ENCODE data around the gene MIA2. TPM values are rescaled to one million over a fixed set of nuclear protein-coding genes. Genes with fewer than 3 reads are reported as not detected.
A peak's percentile ranks its signal among the peaks of the same experiment; 100 is the strongest.

Gene MIA2
- total and polyA plus RNA-seq, 9 of the 15 experiments (the other 6 are each of a cell fraction or from before 2014, with no cell fraction given): 6.0 to 21.8 (median 12.8) TPM

DNA sequence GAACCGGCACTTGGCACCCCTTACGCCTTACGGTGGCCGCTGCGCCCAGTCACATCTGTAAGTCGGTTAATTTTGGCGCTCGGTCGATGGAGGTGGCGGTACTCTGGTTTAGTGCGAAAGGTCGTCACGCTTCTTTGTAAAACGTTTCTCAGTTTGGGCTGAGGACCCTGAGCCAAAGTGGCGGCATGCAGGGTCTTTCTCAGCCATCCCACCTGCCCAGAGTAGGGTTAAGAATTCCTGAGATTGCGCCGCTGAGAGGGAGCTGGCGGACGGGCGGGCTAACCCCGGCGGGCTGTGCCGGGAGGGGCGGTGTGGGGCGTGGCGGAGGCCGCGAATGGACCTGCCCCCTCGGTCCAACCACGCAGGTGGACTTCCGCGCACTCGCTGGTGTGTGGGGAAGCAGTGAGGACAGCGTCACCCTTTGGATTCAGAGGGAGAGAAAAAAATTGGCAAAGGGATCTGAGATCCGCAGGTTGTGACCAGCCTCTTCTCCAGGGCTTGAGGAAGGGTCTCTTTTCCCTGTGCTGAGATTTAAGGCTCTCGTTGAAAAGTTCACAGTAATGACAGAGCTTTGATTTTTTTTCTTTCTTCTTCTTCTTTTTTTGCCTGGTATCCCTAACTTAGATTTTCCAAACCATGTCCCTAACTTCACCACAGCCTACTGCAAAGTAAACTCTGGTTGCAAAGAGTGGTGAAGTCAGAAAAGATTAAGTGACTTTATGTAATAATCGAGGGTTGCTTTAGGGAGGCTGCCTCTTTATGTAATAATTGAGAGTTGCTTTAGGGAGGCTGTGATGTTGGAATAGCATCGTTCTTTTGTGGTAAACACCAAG lies 199.1 kb downstream of the MIA2 start (continued):
- TF ChIP-seq FOXP1 (CRISPR knock-in tag; IDR thresholded peaks at IDR 0.05) (no peak), USF1 (CRISPR knock-in tag; IDR thresholded peaks at IDR 0.05) (no peak), MAZ (CRISPR knock-in tag; conservative IDR thresholded peaks at IDR 0.05 in 1 of 2, IDR thresholded peaks at IDR 0.05 in 1 of 2) (peak in 1 of 2 experiments; percentile 60; a peak in 3 of 4 replicates), TARDBP (IDR thresholded peaks at IDR 0.05) (no peak), EP400 (IDR thresholded peaks at IDR 0.05) (0 out of 2 replicates have a peak, but pooled peaks have one; percentile 28), POLR2B (IDR thresholded peaks at IDR 0.05; ENCODE audit: low read depth, partially characterized antibody) (no peak), SREBF2 (CRISPR knock-in tag; IDR thresholded peaks at IDR 0.05) (no peak), PPARD (CRISPR knock-in tag; IDR thresholded peaks at IDR 0.05) (no peak), POLR3A (IDR thresholded peaks at IDR 0.05; ENCODE audit: borderline replicate concordance, extremely low read depth, insufficient read depth, insufficient read length) (no peak), MYBL2 (IDR thresholded peaks at IDR 0.05; ENCODE audit: low read depth) (peak; percentile 29; the same call in 1 of the 2 replicates), MYBL2 (CRISPR knock-in tag; IDR thresholded peaks at IDR 0.05; ENCODE audit: borderline replicate concordance) (no peak)
- TF ChIP-seq, protein P1, sequence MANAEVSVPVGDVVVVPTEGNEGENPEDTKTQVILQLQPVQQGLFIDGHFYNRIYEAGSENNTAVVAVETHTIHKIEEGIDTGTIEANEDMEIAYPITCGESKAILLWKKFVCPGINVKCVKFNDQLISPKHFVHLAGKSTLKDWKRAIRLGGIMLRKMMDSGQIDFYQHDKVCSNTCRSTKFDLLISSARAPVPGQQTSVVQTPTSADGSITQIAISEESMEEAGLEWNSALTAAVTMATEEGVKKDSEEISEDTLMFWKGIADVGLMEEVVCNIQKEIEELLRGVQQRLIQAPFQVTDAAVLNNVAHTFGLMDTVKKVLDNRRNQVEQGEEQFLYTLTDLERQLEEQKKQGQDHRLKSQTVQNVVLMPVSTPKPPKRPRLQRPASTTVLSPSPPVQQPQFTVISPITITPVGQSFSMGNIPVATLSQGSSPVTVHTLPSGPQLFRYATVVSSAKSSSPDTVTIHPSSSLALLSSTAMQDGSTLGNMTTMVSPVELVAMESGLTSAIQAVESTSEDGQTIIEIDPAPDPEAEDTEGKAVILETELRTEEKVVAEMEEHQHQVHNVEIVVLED (CRISPR knock-in tag; IDR thresholded peaks at IDR 0.05): no peak
- TF ChIP-seq, protein P2, sequence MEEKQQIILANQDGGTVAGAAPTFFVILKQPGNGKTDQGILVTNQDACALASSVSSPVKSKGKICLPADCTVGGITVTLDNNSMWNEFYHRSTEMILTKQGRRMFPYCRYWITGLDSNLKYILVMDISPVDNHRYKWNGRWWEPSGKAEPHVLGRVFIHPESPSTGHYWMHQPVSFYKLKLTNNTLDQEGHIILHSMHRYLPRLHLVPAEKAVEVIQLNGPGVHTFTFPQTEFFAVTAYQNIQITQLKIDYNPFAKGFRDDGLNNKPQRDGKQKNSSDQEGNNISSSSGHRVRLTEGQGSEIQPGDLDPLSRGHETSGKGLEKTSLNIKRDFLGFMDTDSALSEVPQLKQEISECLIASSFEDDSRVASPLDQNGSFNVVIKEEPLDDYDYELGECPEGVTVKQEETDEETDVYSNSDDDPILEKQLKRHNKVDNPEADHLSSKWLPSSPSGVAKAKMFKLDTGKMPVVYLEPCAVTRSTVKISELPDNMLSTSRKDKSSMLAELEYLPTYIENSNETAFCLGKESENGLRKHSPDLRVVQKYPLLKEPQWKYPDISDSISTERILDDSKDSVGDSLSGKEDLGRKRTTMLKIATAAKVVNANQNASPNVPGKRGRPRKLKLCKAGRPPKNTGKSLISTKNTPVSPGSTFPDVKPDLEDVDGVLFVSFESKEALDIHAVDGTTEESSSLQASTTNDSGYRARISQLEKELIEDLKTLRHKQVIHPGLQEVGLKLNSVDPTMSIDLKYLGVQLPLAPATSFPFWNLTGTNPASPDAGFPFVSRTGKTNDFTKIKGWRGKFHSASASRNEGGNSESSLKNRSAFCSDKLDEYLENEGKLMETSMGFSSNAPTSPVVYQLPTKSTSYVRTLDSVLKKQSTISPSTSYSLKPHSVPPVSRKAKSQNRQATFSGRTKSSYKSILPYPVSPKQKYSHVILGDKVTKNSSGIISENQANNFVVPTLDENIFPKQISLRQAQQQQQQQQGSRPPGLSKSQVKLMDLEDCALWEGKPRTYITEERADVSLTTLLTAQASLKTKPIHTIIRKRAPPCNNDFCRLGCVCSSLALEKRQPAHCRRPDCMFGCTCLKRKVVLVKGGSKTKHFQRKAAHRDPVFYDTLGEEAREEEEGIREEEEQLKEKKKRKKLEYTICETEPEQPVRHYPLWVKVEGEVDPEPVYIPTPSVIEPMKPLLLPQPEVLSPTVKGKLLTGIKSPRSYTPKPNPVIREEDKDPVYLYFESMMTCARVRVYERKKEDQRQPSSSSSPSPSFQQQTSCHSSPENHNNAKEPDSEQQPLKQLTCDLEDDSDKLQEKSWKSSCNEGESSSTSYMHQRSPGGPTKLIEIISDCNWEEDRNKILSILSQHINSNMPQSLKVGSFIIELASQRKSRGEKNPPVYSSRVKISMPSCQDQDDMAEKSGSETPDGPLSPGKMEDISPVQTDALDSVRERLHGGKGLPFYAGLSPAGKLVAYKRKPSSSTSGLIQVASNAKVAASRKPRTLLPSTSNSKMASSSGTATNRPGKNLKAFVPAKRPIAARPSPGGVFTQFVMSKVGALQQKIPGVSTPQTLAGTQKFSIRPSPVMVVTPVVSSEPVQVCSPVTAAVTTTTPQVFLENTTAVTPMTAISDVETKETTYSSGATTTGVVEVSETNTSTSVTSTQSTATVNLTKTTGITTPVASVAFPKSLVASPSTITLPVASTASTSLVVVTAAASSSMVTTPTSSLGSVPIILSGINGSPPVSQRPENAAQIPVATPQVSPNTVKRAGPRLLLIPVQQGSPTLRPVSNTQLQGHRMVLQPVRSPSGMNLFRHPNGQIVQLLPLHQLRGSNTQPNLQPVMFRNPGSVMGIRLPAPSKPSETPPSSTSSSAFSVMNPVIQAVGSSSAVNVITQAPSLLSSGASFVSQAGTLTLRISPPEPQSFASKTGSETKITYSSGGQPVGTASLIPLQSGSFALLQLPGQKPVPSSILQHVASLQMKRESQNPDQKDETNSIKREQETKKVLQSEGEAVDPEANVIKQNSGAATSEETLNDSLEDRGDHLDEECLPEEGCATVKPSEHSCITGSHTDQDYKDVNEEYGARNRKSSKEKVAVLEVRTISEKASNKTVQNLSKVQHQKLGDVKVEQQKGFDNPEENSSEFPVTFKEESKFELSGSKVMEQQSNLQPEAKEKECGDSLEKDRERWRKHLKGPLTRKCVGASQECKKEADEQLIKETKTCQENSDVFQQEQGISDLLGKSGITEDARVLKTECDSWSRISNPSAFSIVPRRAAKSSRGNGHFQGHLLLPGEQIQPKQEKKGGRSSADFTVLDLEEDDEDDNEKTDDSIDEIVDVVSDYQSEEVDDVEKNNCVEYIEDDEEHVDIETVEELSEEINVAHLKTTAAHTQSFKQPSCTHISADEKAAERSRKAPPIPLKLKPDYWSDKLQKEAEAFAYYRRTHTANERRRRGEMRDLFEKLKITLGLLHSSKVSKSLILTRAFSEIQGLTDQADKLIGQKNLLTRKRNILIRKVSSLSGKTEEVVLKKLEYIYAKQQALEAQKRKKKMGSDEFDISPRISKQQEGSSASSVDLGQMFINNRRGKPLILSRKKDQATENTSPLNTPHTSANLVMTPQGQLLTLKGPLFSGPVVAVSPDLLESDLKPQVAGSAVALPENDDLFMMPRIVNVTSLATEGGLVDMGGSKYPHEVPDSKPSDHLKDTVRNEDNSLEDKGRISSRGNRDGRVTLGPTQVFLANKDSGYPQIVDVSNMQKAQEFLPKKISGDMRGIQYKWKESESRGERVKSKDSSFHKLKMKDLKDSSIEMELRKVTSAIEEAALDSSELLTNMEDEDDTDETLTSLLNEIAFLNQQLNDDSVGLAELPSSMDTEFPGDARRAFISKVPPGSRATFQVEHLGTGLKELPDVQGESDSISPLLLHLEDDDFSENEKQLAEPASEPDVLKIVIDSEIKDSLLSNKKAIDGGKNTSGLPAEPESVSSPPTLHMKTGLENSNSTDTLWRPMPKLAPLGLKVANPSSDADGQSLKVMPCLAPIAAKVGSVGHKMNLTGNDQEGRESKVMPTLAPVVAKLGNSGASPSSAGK (IDR thresholded peaks at IDR 0.05): 0 out of 2 replicates have a peak, but pooled peaks have one; percentile 16
